HCT116 (cell line): ENCODE results near the gene ESRRB. TPM values are rescaled to one million over a fixed set of nuclear protein-coding genes. Genes with fewer than 3 reads are reported as not detected.

Experiments used
- ATAC-seq: fragments of 200-7000 bp; cut with Tn5 transposase; 2 replicates; pipeline ENCODE4 v1.9.1; 2020; ENCODE audit warnings: mild to moderate bottlenecking, moderate library complexity
- BruUV-seq: library from RNA; stranded (reverse); fragments of 400-500 nt; replicated peaks from 2 replicates; lab custom pipeline; 2021; lab: Mats Ljungman, UMichigan
- CTCF ChIA-PET: fragments of 300-600 bp; sonication (Branson Sonifier 250); formaldehyde crosslinking; loops from one replicate; lab custom pipeline; 2021; ENCODE audit warnings: antibody characterized with exemption; lab: Charles Lee
- POLR2A ChIA-PET: fragments of 300-600, 350-600 bp; sonication (Branson Sonifier 250); formaldehyde crosslinking; loops from one replicate; lab custom pipeline; 2021; ENCODE audit warnings: antibody characterized with exemption; lab: Charles Lee
- RAD21 ChIA-PET, 2 experiments: fragments of 300-600 bp; sonication (Branson Sonifier 250); formaldehyde crosslinking; loops; one replicate each; lab custom pipeline; 2023; ENCODE audit warnings: low total read pairs in 2 of 2; ENCODE audit not compliant: uncharacterized antibody in 2 of 2, unreplicated experiment in 2 of 2, low non-redundant PET in 1 of 2; lab: Charles Lee
- DNase-seq: peaks from one replicate; pipeline ENCODE4 v3.0.0-alpha.2; 2010; ENCODE audit warnings: low read depth, low spot score
- H2AFZ ChIP-seq: fragments of 200-600 bp; shearing (Covaris generic), sonication (generic); 2 replicates; pipeline ENCODE4 v1.6.1; 2017; ENCODE audit warnings: low read depth, mixed run types, mixed read lengths, antibody characterized with exemption, low read length; ENCODE audit not compliant: poor library complexity, severe bottlenecking
- H3K27ac ChIP-seq: 2 replicates; pipeline ENCODE4 v1.5.1; 2012; ENCODE audit warnings: low read depth, low read length
- H3K27me3 ChIP-seq: fragments of 200-600 bp; sonication (generic); 2 replicates; pipeline ENCODE4 v1.6.1; 2016; ENCODE audit warnings: mixed run types, low read length, mixed read lengths; ENCODE audit not compliant: insufficient read depth
- H3K36me3 ChIP-seq, 2 experiments: fragments of 200-500 bp in 1 of 2; fragments of 200-600 bp in 1 of 2; sonication (Bioruptor generic) in 1 of 2; sonication (generic) in 1 of 2; 2 replicates each; pipeline versions ENCODE4 v1.5.1 to v1.6.1; 2014 to 2016; ENCODE audit warnings: low read length in 2 of 2, inconsistent platforms in 1 of 2, mixed read lengths in 1 of 2, mixed run types in 1 of 2; ENCODE audit not compliant: insufficient read depth in 2 of 2, control insufficient read depth in 1 of 2
- H3K4me1 ChIP-seq, 2 experiments: fragments of 200-600 bp in 1 of 2; sonication (generic) in 1 of 2; 2 replicates each; pipeline versions ENCODE4 v1.5.1 to v1.6.1; 2012 to 2017; ENCODE audit warnings: low read length in 2 of 2, inconsistent platforms in 1 of 2, mild to moderate bottlenecking in 1 of 2, mixed read lengths in 1 of 2, mixed run types in 1 of 2, moderate library complexity in 1 of 2; ENCODE audit not compliant: insufficient read depth in 2 of 2, control insufficient read depth in 1 of 2
- H3K4me2 ChIP-seq: fragments of 200-600 bp; sonication (generic); 2 replicates; pipeline ENCODE4 v1.6.1; 2017; ENCODE audit warnings: mixed run types, low read length, mixed read lengths
- H3K4me3 ChIP-seq, 2 experiments: fragments of 200-600 bp in 1 of 2; sonication (generic) in 1 of 2; replicated peaks in 1 of 2; 2 replicates each; pipeline ENCODE4 v1.5.1; 2011 to 2016; ENCODE audit warnings: low read length in 2 of 2, control low read depth in 1 of 2, low read depth in 1 of 2, mild to moderate bottlenecking in 1 of 2, mixed read lengths in 1 of 2, mixed run types in 1 of 2
- H3K79me2 ChIP-seq: fragments of 200-600 bp; sonication (generic); 2 replicates; pipeline ENCODE4 v1.6.1; 2017; ENCODE audit warnings: mild to moderate bottlenecking, mixed run types, low read length, moderate library complexity, mixed read lengths; ENCODE audit not compliant: insufficient read depth
- H3K9ac ChIP-seq: fragments of 200-600 bp; sonication (generic); 2 replicates; pipeline ENCODE4 v1.6.1; 2016; ENCODE audit warnings: low read length, mixed read lengths
- H3K9me2 ChIP-seq: fragments of 200-600 bp; sonication (generic), shearing (Covaris generic); 2 replicates; pipeline ENCODE4 v1.6.1; 2017; ENCODE audit warnings: mixed run types, mild to moderate bottlenecking, moderate library complexity; ENCODE audit not compliant: insufficient read depth
- H3K9me3 ChIP-seq, 2 experiments: fragments of 200-500 bp in 1 of 2; fragments of 200-600 bp in 1 of 2; sonication (Bioruptor generic) in 1 of 2; sonication (generic) in 1 of 2; 2 replicates each; pipeline ENCODE4 v1.6.1; 2014 to 2017; ENCODE audit warnings: low read length in 2 of 2, mixed read lengths in 2 of 2, inconsistent platforms in 1 of 2, low read depth in 1 of 2, mild to moderate bottlenecking in 1 of 2, mixed run types in 1 of 2, moderate library complexity in 1 of 2; ENCODE audit not compliant: control insufficient read depth in 1 of 2, insufficient read depth in 1 of 2
- H4K20me1 ChIP-seq: fragments of 200-600 bp; sonication (generic), shearing (Covaris generic); 2 replicates; pipeline ENCODE4 v1.6.1; 2017; ENCODE audit warnings: mixed run types, mild to moderate bottlenecking, moderate library complexity; ENCODE audit not compliant: insufficient read depth
- ATF3 ChIP-seq: IDR thresholded peaks from 2 replicates; pipeline ENCODE4 v1.6.1; 2012
- EGR1 ChIP-seq: IDR thresholded peaks from 2 replicates; pipeline ENCODE4 v1.6.1; 2012; ENCODE audit warnings: low read depth
- EZH2 ChIP-seq: fragments of 200-600 bp; sonication (generic); IDR thresholded peaks from 2 replicates; pipeline ENCODE4 v1.6.1; 2017; ENCODE audit warnings: antibody characterized with exemption, mixed run types
- EZH2phosphoT487 ChIP-seq: fragments of 200-600 bp; IDR thresholded peaks from 2 replicates; pipeline ENCODE4 v1.6.1; 2018; ENCODE audit warnings: antibody characterized with exemption, borderline replicate concordance
- MAX ChIP-seq: IDR thresholded peaks from 2 replicates; pipeline ENCODE4 v1.6.1; 2012
- POLR2A ChIP-seq: IDR thresholded peaks from 2 replicates; pipeline ENCODE4 v1.7.0; 2011; ENCODE audit warnings: borderline replicate concordance; ENCODE audit not compliant: insufficient read depth, insufficient read length; ENCODE audit errors: extremely low read depth
- POLR2AphosphoS5 ChIP-seq: IDR thresholded peaks from 2 replicates; pipeline ENCODE4 v1.6.1; 2011; ENCODE audit warnings: mild to moderate bottlenecking, low read depth, low read length, moderate library complexity
- SIN3A ChIP-seq: IDR thresholded peaks from 2 replicates; pipeline ENCODE4 v1.6.1; 2012; ENCODE audit warnings: low read depth
- SRF ChIP-seq: IDR thresholded peaks from 2 replicates; pipeline ENCODE4 v1.6.1; 2012; ENCODE audit warnings: low read depth
- TCF7L2 ChIP-seq: IDR thresholded peaks from 2 replicates; pipeline ENCODE4 v1.7.0; 2011; ENCODE audit warnings: borderline replicate concordance, inconsistent platforms; ENCODE audit not compliant: insufficient read depth, insufficient read length; ENCODE audit errors: extremely low read depth
- ZBTB33 ChIP-seq: IDR thresholded peaks from 2 replicates; pipeline ENCODE4 v1.6.1; 2011; ENCODE audit warnings: mild to moderate bottlenecking, low read length, moderate library complexity; ENCODE audit not compliant: insufficient replicate concordance; ENCODE audit errors: extremely low read depth
- ZFX ChIP-seq: fragments of 450-650 bp; IDR thresholded peaks from 2 replicates; pipeline ENCODE4 v1.6.1; 2017
- ZNF274 ChIP-seq: fragments of 200-500 bp; sonication (Bioruptor generic); IDR thresholded peaks from 2 replicates; pipeline ENCODE4 v1.6.1; 2014; ENCODE audit warnings: mild to moderate bottlenecking, low read depth, low read length, inconsistent platforms
- intact Hi-C: fragments of 100-400 bp; cut with micrococcal nuclease; formaldehyde crosslinking; loops from 2 replicates; pipeline ENCODE4 v1.10.0; 2022
- total RNA-seq: library from RNA; stranded (reverse); gene quantifications from one replicate; pipeline ENCODE4 v1.2.1, GENCODE V29; 2021; ENCODE audit not compliant: unreplicated experiment
- TF ChIP-seq, protein P1 (sequence below): IDR thresholded peaks from 2 replicates; pipeline ENCODE4 v1.6.1; 2012; ENCODE audit warnings: low read depth

The ESRRB gene
- total RNA-seq, 1 experiment from 2014 or later, result 1.9 TPM

GRCh38 chr14:76500480-76500879 lies 124.5 kb downstream of the ESRRB start:
- TF ChIP-seq ZNF274, result no peak
- no peak for TF ChIP-seq ATF3
- no peak for TF ChIP-seq SIN3A
- TF ChIP-seq POLR2A, result no peak
- TF ChIP-seq EZH2, result no peak
- TF ChIP-seq EZH2phosphoT487, result no peak
- TF ChIP-seq ZBTB33, result no peak
- TF ChIP-seq ZFX, result no peak
- no peak for TF ChIP-seq POLR2AphosphoS5
- no peak for TF ChIP-seq MAX
- no peak for TF ChIP-seq EGR1
- TF ChIP-seq SRF, result no peak
- TF ChIP-seq, protein P1, sequence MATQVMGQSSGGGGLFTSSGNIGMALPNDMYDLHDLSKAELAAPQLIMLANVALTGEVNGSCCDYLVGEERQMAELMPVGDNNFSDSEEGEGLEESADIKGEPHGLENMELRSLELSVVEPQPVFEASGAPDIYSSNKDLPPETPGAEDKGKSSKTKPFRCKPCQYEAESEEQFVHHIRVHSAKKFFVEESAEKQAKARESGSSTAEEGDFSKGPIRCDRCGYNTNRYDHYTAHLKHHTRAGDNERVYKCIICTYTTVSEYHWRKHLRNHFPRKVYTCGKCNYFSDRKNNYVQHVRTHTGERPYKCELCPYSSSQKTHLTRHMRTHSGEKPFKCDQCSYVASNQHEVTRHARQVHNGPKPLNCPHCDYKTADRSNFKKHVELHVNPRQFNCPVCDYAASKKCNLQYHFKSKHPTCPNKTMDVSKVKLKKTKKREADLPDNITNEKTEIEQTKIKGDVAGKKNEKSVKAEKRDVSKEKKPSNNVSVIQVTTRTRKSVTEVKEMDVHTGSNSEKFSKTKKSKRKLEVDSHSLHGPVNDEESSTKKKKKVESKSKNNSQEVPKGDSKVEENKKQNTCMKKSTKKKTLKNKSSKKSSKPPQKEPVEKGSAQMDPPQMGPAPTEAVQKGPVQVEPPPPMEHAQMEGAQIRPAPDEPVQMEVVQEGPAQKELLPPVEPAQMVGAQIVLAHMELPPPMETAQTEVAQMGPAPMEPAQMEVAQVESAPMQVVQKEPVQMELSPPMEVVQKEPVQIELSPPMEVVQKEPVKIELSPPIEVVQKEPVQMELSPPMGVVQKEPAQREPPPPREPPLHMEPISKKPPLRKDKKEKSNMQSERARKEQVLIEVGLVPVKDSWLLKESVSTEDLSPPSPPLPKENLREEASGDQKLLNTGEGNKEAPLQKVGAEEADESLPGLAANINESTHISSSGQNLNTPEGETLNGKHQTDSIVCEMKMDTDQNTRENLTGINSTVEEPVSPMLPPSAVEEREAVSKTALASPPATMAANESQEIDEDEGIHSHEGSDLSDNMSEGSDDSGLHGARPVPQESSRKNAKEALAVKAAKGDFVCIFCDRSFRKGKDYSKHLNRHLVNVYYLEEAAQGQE, result no peak
- TF ChIP-seq TCF7L2, result no peak
- Histone ChIP-seq H3K27ac (no peak overlapping the region), H3K9ac (no peak overlapping the region), H3K9me3 (no peaks in the 10 kb centered on the region), H3K4me3 (no peak overlapping the region), H3K27me3 (peaks cover 5% of the 10 kb centered on the region; the same call in 1 of the 2 replicates), H3K9me2 (no peaks in the 10 kb centered on the region), H3K4me1 (no peaks in the 10 kb centered on the region; a peak in 1 of 4 replicates), H3K4me2 (no peak overlapping the region), H2AFZ (no peak overlapping the region), H3K36me3 (no peaks in the 10 kb centered on the region), H4K20me1 (no peaks in the 10 kb centered on the region), H3K79me2 (no peaks in the 10 kb centered on the region)
- ChIA-PET CTCF (no interaction called here), POLR2A (no interaction called here), RAD21 (no interaction called here)
- ATAC-seq (no peak), DNase-seq (no peak)
- intact Hi-C loops, result no loop called here
- no TSS peak for BruUV-seq
